Caco-2 (cell line): ENCODE measurements around the gene PARD3B. TPM values are rescaled to one million over a fixed set of nuclear protein-coding genes. Genes with fewer than 3 reads are reported as not detected.

ENCODE experiments used
- BruUV-seq: library from RNA; stranded (reverse); fragments of 400-500 nt; replicated peaks from 2 replicates; lab custom pipeline; 2021; lab: Mats Ljungman, UMichigan
- CTCF ChIA-PET: fragments of 300-600 bp; sonication (Branson Sonifier 250); formaldehyde crosslinking; loops from one replicate; lab custom pipeline; 2022; ENCODE audit warnings: antibody characterized with exemption; lab: Charles Lee
- POLR2A ChIA-PET: fragments of 300-600 bp; sonication (Branson Sonifier 250); formaldehyde crosslinking; loops from one replicate; lab custom pipeline; 2022; ENCODE audit warnings: antibody characterized with exemption; lab: Charles Lee
- DNase-seq, 2 experiments: peaks; one replicate each; pipeline versions ENCODE4 v3.0.0 to v3.0.0-alpha.2; 2020 to 2022
- H3K27me3 ChIP-seq: replicated peaks from 2 replicates; pipeline ENCODE4 v1.6.0; 2011; ENCODE audit warnings: low read length; ENCODE audit not compliant: control insufficient read depth, insufficient read depth
- H3K36me3 ChIP-seq: 2 replicates; pipeline ENCODE4 v1.5.1; 2011; ENCODE audit warnings: low read length; ENCODE audit not compliant: control insufficient read depth, insufficient read depth
- H3K4me1 ChIP-seq: fragments of 250-450 bp; sonication (Bioruptor Pico); 2 replicates; pipeline ENCODE4 v1.5.1; 2020; ENCODE audit warnings: mild to moderate bottlenecking
- H3K4me3 ChIP-seq: 2 replicates; pipeline ENCODE4 v1.5.1; 2011; ENCODE audit warnings: low read depth, mild to moderate bottlenecking, control low read depth, low read length
- H3K9me3 ChIP-seq: fragments of 250-450 bp; sonication (Bioruptor Pico); 2 replicates; pipeline ENCODE4 v1.5.1; 2020; ENCODE audit warnings: mild to moderate bottlenecking, moderate library complexity
- H3K27ac Mint-ChIP-seq: one replicate; pipeline ENCODE4 v1.8.0; 2022; ENCODE audit warnings: mixed read lengths; ENCODE audit not compliant: unreplicated experiment
- H3K27me3 Mint-ChIP-seq: one replicate; pipeline ENCODE4 v1.8.0; 2022; ENCODE audit warnings: mixed read lengths; ENCODE audit not compliant: insufficient read depth, unreplicated experiment
- H3K36me3 Mint-ChIP-seq: one replicate; pipeline ENCODE4 v1.8.0; 2022; ENCODE audit warnings: mild to moderate bottlenecking, mixed read lengths; ENCODE audit not compliant: insufficient read depth, unreplicated experiment
- H3K4me1 Mint-ChIP-seq: one replicate; pipeline ENCODE4 v1.8.0; 2022; ENCODE audit warnings: low read depth, mixed read lengths; ENCODE audit not compliant: unreplicated experiment
- H3K4me3 Mint-ChIP-seq: one replicate; pipeline ENCODE4 v1.8.0; 2022; ENCODE audit warnings: mild to moderate bottlenecking, moderate library complexity, mixed read lengths; ENCODE audit not compliant: unreplicated experiment
- H3K9me3 Mint-ChIP-seq: one replicate; pipeline ENCODE4 v1.8.0; 2022; ENCODE audit warnings: mixed read lengths; ENCODE audit not compliant: unreplicated experiment
- CTCF ChIP-seq, 2 experiments: fragments of 200-600 bp in 1 of 2; IDR thresholded peaks; 1 replicate in 1 of 2; 2 replicates in 1 of 2; pipeline versions ENCODE4 v1.5.1 to v1.8.0; 2011 to 2022; ENCODE audit warnings: antibody characterized with exemption in 1 of 2, control low read depth in 1 of 2, inconsistent platforms in 1 of 2, low read depth in 1 of 2, low read length in 1 of 2, mild to moderate bottlenecking in 1 of 2, moderate library complexity in 1 of 2; ENCODE audit not compliant: insufficient read depth in 1 of 2, severe bottlenecking in 1 of 2, unreplicated experiment in 1 of 2
- intact Hi-C: fragments of 100-400 bp; cut with micrococcal nuclease; formaldehyde crosslinking; loops from one replicate; pipeline ENCODE4 v1.10.0; 2022; ENCODE audit not compliant: unreplicated experiment
- total RNA-seq: library from RNA; stranded (reverse); gene quantifications from 2 replicates; pipeline ENCODE4 v1.2.3, GENCODE V29; 2022

The PARD3B gene
- total RNA-seq, 1 experiment from 2014 or later: 68.9 TPM

- Histone ChIP-seq H3K36me3 (no peaks in the 10 kb centered on the region), H3K4me3 (no peak overlapping the region), H3K9me3 (no peaks in the 10 kb centered on the region), H3K27me3 (no peaks in the 10 kb centered on the region), H3K4me1 (no peaks in the 10 kb centered on the region)
- no TSS peak for BruUV-seq
- Mint-ChIP-seq H3K27me3 (no peaks in the 10 kb centered on the region), H3K27ac (no peak overlapping the region), H3K4me1 (no peaks in the 10 kb centered on the region), H3K4me3 (no peak overlapping the region), H3K9me3 (no peaks in the 10 kb centered on the region), H3K36me3 (no peaks in the 10 kb centered on the region)
- CTCF ChIA-PET: no interaction called here
- intact Hi-C loops: no loop called here
- TF ChIP-seq CTCF (IDR thresholded peaks at IDR 0.05; ENCODE audit: insufficient read depth in 1 of 2, low read depth in 1 of 2, low read length in 1 of 2, severe bottlenecking in 1 of 2, unreplicated experiment in 1 of 2): no peak
- no peak for DNase-seq
- POLR2A ChIA-PET: no interaction called here
Observed at GRCh38 chr2:205657579-205657978, 1112.3 kb downstream of the PARD3B start.

GRCh38 chr2:205658068-205658467 lies 1112.8 kb downstream of the PARD3B start:
- Histone ChIP-seq H3K36me3 (no peaks in the 10 kb centered on the region), H3K27me3 (no peaks in the 10 kb centered on the region), H3K9me3 (no peaks in the 10 kb centered on the region), H3K4me3 (no peak overlapping the region), H3K4me1 (no peaks in the 10 kb centered on the region)
- H3K27me3 Mint-ChIP-seq: no peaks in the 10 kb centered on the region
- no peaks in the 10 kb centered on the region for H3K4me1 Mint-ChIP-seq
- no peak for TF ChIP-seq CTCF (IDR thresholded peaks at IDR 0.05; ENCODE audit: insufficient read depth in 1 of 2, low read depth in 1 of 2, low read length in 1 of 2, severe bottlenecking in 1 of 2, unreplicated experiment in 1 of 2)
- no peaks in the 10 kb centered on the region for H3K36me3 Mint-ChIP-seq
- intact Hi-C loops: no loop called here
- CTCF ChIA-PET: no interaction called here
- H3K27ac Mint-ChIP-seq: no peak overlapping the region
- no TSS peak for BruUV-seq
- POLR2A ChIA-PET: no interaction called here
- H3K4me3 Mint-ChIP-seq: no peak overlapping the region
- H3K9me3 Mint-ChIP-seq: no peaks in the 10 kb centered on the region
- DNase-seq: no peak

- intact Hi-C loops: no loop called here
- Mint-ChIP-seq H3K4me3 (no peak overlapping the region), H3K27ac (no peak overlapping the region), H3K36me3 (no peaks in the 10 kb centered on the region), H3K9me3 (no peaks in the 10 kb centered on the region), H3K27me3 (no peaks in the 10 kb centered on the region), H3K4me1 (no peaks in the 10 kb centered on the region)
- Histone ChIP-seq H3K4me3 (no peak overlapping the region), H3K9me3 (no peaks in the 10 kb centered on the region), H3K36me3 (no peaks in the 10 kb centered on the region), H3K27me3 (no peaks in the 10 kb centered on the region), H3K4me1 (no peaks in the 10 kb centered on the region)
- ChIA-PET POLR2A (no interaction called here), CTCF (no interaction called here)
- no peak for DNase-seq
- TF ChIP-seq CTCF (IDR thresholded peaks at IDR 0.05; ENCODE audit: insufficient read depth in 1 of 2, low read depth in 1 of 2, low read length in 1 of 2, severe bottlenecking in 1 of 2, unreplicated experiment in 1 of 2): no peak
- BruUV-seq: no TSS peak
Observed at GRCh38 chr2:205658572-205658971, 1113.3 kb downstream of the PARD3B start.
